Urinary bladder (tissue), 4 donors: ENCODE measurements around the gene SC5D. TPM values are rescaled to one million over a fixed set of nuclear protein-coding genes. Genes with fewer than 3 reads are reported as not detected.

Source experiments
- DNase-seq: peaks from one replicate; pipeline ENCODE4 v3.0.0-alpha.2; 2015; ENCODE audit errors: extremely low spot score
- H3K27ac ChIP-seq: one replicate; pipeline ENCODE4 v1.5.1; 2013; ENCODE audit warnings: low read depth, mild to moderate bottlenecking, moderate library complexity
- H3K36me3 ChIP-seq: one replicate; pipeline ENCODE4 v1.6.1; 2013; ENCODE audit warnings: mild to moderate bottlenecking, moderate library complexity; ENCODE audit not compliant: insufficient read depth
- H3K4me1 ChIP-seq: one replicate; pipeline ENCODE4 v1.6.1; 2013; ENCODE audit warnings: mild to moderate bottlenecking, moderate library complexity; ENCODE audit not compliant: insufficient read depth
- H3K4me3 ChIP-seq: one replicate; pipeline ENCODE4 v1.5.1; 2013; ENCODE audit warnings: low read depth, low read length
- WGBS: extraction: QIAGEN DNeasy Blood & Tissue Kit; methylation state at CpG from one replicate; pipeline ENCODE4 v1.1.7; 2013; 5-methylcytosine and 5-hydroxymethylcytosine counted together
- polyA plus RNA-seq: library from polyadenylated mRNA; stranded (reverse); fragments of 200-250 nt; gene quantifications from one replicate; pipeline ENCODE4 v1.2.3, GENCODE V29; 2013
- total RNA-seq: library from RNA; depleted of rRNA; stranded (reverse); fragments of >200 nt; gene quantifications from one replicate; pipeline ENCODE4 v1.2.3, GENCODE V29; 2014
- donor health status: healthy with polysubstance abuse.
- donor health status: healthy.

The SC5D gene
- total and polyA plus RNA-seq, 2 donors = 27.8 to 77.1 TPM

DNA sequence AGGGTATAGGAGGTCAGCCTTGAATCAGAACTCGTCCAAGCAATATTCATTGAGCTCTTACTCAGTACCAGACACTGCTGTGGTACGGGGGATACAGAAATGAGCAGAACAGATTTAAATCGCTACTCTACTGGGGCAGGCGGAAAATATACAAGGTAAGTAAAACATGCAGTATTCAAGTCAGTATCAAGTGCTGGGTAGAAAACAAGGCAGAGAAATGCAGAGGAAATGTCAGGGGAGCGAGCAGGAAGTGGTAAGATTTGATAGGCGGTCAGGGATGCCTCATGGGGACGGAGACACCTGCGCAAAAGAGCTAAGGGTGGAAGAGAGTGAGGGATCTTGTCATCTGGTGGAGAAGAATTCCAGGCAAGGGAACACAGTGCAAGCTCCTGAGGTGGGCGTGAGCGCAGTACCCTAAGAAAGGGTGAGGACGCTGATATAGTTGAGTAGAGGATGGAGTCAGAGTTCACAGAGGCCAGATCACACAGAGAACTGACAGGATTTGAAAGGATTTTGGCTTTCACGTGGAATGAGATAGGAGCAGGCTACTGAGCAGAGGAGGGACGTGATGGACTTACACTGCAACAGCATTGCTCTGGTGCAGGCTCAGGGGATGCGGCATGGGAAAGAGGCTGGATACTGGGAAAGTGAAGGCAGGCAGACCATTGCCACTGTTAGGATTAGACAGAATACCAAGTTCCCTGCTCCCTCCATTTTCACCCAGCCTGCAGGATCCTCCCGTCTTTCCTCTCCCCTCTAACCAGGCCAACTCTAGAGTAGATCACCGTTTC, 35.8 kb downstream of the SC5D start:
- no peak overlapping the region for H3K27ac ChIP-seq
- H3K36me3 ChIP-seq = no peaks in the 10 kb centered on the region
- 79% methylated on average over 16 of the region's 16 CpGs for WGBS
- no peak for DNase-seq
- no peak overlapping the region for H3K4me3 ChIP-seq
- no peaks in the 10 kb centered on the region for H3K4me1 ChIP-seq

DNA sequence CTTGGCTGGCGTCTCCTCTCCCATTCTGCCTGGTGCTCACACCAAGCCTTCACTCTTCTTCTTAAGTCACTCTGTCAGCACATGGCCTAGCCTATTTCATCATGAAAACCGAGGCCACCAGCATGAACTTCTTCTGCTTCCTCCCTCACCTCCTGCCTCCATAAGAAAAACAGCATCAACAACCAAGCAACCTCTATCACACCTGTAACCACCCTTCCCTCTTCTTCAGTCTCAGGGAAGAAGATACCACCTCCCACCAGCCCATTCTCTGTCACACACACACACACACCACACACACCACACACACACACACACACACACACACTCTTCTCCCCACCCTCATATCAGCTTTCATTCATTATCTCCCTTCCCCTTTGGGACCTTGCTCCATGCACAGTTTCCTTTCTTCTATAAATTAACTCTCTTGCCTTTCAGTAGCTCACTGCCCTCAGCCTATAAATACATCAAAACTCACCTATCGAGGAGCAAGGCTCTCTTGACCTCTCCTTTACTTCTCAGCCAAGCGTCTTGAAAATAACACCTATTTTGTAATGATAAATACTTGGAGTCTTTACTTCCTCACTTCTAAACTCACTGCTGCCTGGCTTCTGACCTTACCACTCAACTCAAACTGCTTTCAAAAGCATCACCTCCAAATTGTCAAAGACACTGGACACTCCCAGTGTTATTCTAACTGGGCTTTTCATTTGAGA, 36.6 kb downstream of the SC5D start:
- Histone ChIP-seq H3K4me3 (no peak overlapping the region), H3K36me3 (no peaks in the 10 kb centered on the region), H3K27ac (no peak overlapping the region), H3K4me1 (no peaks in the 10 kb centered on the region)
- DNase-seq = no peak
- 54% methylated on average over 4 of the region's 4 CpGs for WGBS

DNA sequence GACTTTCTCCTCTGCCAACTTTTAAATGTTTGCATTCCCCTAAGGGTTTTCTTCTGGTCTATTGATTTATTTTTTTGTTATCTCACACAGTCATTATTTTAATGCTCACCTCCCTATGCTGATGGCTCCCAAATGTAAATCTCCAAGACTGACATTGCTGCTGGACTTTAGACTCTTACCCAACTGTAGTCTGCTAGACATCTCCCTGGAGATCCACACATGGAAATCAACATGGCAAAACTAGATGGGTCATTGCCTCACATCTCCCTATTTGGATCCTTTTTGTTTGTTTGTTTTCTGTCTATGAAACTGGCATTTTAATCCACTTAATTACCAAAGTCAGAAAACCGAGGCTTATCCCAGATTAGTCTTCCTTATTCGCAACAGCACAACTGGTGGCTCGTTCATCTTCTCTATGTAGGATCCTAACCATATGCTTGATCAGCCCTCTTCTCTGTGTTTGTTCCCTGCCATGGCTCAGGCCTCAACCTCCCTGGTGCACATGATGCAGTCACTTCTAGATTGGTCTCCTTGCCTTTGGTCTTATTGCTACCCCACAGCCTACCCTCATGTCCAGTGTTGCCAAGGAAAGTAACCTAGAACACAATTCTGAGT, 37.3 kb downstream of the SC5D start:
- H3K4me1 ChIP-seq = no peaks in the 10 kb centered on the region
- 87% methylated on average over 3 of the region's 3 CpGs for WGBS
- DNase-seq = no peak
- H3K27ac ChIP-seq = no peak overlapping the region
- H3K4me3 ChIP-seq = no peak overlapping the region
- H3K36me3 ChIP-seq = no peaks in the 10 kb centered on the region

DNA sequence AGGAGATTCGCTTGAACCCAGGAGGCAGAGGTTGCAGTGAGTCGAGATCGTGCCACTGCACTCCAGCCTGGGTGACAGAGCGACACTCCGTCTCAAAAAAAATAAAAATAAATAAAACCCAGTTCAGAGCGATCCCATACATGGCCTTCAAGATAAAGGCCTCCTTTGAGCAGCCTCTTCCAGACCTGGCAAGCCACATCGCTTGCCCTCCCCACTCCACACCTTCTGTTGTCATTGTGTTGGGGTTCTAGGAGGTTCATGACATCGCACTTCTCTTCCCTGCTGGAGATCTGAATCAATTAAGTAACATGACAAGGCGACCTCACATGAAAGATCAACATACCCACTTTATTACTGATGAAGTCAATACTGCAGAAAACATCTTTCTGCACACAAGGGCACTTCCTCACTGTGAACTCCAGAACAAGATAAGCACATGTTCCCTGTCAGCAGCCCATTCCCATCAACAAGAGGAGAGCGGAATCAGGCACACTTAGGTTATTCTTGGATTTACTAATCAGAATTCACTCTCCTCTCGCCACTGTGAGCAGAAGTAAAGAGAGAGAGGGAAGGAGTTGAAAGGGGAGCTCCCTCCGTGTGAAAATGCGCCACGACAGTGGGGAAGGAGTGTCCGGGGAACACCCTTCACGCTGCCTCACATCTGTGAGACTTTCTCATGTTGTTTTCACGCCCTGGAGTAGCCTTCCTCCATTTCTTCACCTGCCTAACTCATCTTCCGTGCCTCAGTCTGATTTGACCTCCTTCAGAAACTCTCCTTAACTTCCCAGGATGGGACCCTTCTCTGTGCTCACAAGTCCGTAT, 38.3 kb downstream of the SC5D start:
- Histone ChIP-seq H3K4me3 (no peak overlapping the region), H3K27ac (no peak overlapping the region), H3K36me3 (no peaks in the 10 kb centered on the region), H3K4me1 (no peaks in the 10 kb centered on the region)
- no peak for DNase-seq
- 87% methylated on average over 19 of the region's 19 CpGs for WGBS

DNA sequence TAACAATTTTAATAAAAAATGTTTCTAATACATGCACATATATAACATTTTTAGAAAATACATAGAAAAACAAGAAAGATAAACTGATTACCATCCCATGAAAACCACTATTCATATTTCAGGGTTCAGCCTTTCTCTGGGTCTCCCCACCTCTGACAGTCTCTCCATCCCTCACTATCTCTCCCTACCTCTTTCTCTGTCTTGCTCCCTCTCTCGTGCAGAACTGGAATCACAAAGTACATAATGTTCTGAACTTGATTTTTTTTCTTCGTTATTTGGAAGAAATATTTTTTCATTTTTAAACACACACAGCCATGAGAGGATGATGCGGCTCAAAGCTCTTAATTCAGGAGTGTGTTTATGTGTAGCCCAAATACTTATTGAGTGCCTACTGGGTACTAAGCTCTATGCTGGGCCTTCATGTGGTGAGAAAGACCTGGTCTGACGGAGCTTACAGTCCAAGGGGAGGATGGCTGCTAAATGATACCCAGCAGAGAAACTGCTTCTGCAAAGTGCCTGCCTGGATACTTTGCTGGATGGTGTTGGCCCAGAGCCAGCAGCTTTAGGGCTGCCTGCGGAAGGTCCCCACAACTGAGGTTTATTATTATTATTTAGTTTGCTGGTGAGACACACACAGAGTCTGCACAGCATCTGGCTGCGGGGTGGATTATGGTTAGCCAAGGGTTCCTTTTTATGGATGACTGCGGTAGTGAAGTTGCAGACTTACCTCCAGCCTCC, 42.6 kb downstream of the SC5D start:
- 60% methylated on average over 7 of the region's 7 CpGs for WGBS
- no peak for DNase-seq
- Histone ChIP-seq H3K27ac (no peak overlapping the region), H3K36me3 (no peaks in the 10 kb centered on the region), H3K4me1 (no peaks in the 10 kb centered on the region), H3K4me3 (no peak overlapping the region)

DNA sequence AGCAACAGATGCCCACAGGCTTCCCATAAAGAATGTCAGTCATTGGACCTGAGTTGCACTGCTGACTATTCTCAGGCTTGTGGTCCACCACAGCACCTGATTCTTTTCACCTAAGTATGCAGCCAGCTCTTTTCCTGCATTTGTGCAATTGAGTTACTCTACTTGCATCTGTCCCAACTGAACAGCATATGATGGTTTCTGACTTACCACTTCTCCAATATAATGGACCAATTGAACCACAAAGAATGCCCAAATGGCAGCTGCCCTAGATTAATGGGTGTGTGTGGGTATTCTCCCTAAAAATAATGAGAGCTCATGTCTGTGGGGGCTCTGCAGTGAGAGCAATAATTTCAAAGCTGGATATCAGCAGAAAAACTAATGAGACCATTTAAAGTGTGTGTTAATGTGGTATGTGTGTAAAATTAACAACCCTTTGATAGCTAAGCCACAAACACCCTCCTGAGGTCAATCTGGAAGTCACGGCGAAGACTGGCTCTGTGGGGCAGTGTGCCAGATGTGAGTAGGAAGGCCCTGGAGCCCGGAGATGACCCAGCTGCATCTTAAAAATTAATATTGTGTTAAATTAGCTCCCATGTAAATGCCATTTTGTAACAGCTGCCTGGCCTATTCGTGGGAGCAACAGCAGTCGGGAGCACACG, 43.8 kb downstream of the SC5D start:
- Histone ChIP-seq H3K36me3 (no peaks in the 10 kb centered on the region), H3K4me1 (no peaks in the 10 kb centered on the region), H3K27ac (no peak overlapping the region), H3K4me3 (no peak overlapping the region)
- 87% methylated on average over 6 of the region's 6 CpGs for WGBS
- DNase-seq = no peak

DNA sequence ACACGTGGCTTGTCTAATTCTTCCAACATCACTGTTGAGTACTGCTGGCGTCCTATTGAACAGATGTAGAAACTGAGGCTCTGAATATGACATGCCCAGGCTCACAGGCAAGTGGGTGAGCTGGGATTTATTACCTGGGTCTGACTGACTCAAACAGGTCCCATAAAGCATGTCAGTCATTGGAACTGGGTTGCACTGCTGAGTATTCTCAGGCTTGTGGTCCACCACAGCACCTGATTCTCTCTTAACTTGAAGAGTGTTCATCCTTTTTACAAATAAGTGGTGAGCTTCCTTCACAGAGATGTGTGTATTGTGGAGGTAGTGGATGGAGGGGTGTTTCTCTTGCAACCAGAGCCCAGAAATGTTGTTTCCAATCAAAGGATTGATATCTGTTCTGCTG, 44.5 kb downstream of the SC5D start:
- WGBS = 94% methylated on average over 2 of the region's 2 CpGs
- DNase-seq = no peak
- Histone ChIP-seq H3K36me3 (no peaks in the 10 kb centered on the region), H3K4me1 (no peaks in the 10 kb centered on the region), H3K4me3 (no peak overlapping the region), H3K27ac (no peak overlapping the region)

DNA sequence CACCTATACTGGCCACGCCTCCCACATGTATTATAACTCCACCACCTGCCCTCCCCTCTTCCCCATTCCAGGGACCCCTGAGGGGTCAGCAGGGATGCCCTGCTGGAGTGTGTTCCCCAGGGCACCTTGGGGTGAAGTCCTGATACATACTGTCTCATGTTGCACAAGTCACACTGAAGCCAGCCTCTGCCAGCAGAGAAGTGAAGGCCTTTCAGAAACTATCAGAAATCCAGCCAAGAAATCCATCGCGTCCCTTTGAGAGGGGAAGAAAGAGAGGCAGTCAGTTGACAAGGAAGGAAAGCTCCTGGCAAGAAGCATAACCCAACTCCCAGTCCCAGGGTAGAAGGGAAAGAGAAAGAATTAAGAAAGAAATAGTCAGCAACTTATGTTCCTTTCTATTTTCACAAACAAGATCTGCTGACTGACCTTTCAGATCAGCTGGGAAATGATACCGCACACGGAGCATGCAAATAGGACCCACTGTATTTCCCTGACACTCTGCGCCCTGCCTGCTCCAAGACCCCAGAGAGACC, 45.2 kb downstream of the SC5D start:
- no peak for DNase-seq
- WGBS = 78% methylated on average over 6 of the region's 6 CpGs
- no peaks in the 10 kb centered on the region for H3K36me3 ChIP-seq
- H3K27ac ChIP-seq = no peak overlapping the region
- no peaks in the 10 kb centered on the region for H3K4me1 ChIP-seq
- no peak overlapping the region for H3K4me3 ChIP-seq

DNA sequence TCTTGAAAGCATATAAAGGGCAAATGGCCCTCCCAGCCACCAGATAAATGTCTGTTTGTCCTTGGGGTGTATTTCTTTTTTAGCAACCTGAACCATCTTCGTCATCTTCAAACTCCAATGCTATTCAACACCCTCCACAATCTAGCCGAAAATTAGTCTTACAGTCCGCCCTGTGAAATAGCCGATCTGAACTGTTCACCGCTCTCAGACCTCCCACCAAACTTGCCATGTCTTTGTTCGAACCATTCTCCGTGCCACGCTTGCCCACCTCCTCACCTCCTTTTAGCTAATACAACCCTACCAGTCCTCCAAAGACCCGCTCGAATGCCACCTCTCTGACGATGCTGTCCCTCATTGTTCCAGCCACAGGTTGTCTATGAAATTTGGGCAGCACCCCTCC, 46.0 kb downstream of the SC5D start:
- Histone ChIP-seq H3K27ac (no peak overlapping the region), H3K4me1 (no peaks in the 10 kb centered on the region), H3K4me3 (no peak overlapping the region), H3K36me3 (no peaks in the 10 kb centered on the region)
- WGBS = 96% methylated on average over 11 of the region's 11 CpGs
- DNase-seq = no peak

DNA sequence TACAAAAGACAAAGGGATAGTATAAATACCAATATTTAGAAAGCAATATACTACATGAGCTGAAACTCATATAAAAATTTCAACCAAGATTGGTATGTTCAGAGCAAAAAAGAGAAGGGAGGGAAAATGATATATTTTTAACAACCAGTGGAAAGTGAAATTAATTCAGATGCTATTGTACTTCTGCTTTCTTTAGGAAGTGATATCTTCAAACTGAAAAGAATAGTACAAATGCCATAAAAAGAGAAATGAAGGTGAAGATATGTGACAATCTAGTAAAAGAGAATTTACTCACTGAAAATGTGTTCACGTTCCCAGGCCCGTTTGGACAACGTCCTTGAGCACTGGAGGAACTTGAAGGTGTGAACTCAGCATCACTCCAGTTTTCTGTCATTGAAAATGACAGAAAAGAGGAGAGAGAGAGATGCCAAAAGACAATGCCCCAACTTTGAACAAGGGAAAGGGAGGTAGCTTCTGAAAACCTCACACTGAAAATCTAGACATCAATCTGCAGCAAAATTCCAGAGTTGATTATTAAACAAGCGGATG, 47.5 kb downstream of the SC5D start:
- Histone ChIP-seq H3K4me1 (no peaks in the 10 kb centered on the region), H3K27ac (no peak overlapping the region), H3K4me3 (no peak overlapping the region), H3K36me3 (no peaks in the 10 kb centered on the region)
- WGBS = 69% methylated on average over 4 of the region's 4 CpGs
- no peak for DNase-seq

DNA sequence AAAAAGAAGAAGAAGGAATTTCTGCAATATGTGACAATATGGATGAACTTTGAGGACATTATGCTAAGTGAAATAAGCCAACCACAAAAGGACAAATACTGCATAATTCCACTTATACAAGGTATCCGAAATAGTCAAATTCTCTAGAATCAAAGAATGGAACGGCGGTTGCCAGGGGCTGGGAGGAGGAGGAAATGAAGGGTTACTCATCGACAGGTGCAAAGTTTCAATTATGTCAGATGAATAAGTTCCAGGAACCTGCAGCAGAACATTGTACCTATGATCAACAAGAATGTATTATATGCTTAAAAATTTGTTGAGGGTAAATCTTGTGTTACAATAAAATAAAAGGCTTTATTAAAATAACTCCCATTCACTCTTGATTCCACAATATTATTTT, 49.0 kb downstream of the SC5D start:
- no peak overlapping the region for H3K4me3 ChIP-seq
- H3K27ac ChIP-seq = no peak overlapping the region
- no peaks in the 10 kb centered on the region for H3K4me1 ChIP-seq
- no peaks in the 10 kb centered on the region for H3K36me3 ChIP-seq
- WGBS = 81% methylated on average over 4 of the region's 4 CpGs
- DNase-seq = no peak

DNA sequence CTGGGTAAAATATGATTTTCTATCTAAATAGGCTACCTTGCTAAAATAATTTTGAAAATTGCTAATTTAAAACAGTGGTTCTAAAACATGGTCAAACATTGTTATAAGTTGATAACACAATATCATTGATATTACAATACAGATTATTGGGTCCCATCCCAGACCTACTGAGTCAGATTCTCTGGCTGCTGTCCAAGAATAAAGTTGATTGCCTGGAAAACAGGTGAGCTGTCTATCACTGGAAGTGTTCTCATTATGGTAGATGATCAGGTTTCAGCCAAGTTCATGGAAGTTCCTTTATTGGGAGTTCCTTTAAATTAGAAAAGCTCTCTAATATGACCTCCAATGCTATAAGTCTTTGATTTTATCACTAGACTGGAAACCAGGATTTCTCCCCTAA, 52.3 kb downstream of the SC5D start:
- Histone ChIP-seq H3K4me1 (no peaks in the 10 kb centered on the region), H3K36me3 (no peaks in the 10 kb centered on the region), H3K4me3 (no peak overlapping the region), H3K27ac (no peak overlapping the region)
- DNase-seq = no peak
